B cell (primary cell): ENCODE measurements around the gene KCNS1. TPM values are rescaled to one million over a fixed set of nuclear protein-coding genes. Genes with fewer than 3 reads are reported as not detected.

Source experiments
- ATAC-seq: fragments of 200-7000 bp; cut with Tn5 transposase; one replicate; pipeline ENCODE4 v1.10.0; 2021; ENCODE audit warnings: low read depth, mild to moderate bottlenecking, moderate number of reproducible peaks, moderate library complexity
- CTCF ChIA-PET: fragments of 350-600 bp; sonication (Branson Sonifier 250); formaldehyde crosslinking; loops from one replicate; lab custom pipeline; 2021; ENCODE audit warnings: antibody characterized with exemption, inconsistent platforms; lab: Charles Lee
- POLR2A ChIA-PET: fragments of 350-600 bp; sonication (Branson Sonifier 250); formaldehyde crosslinking; loops from one replicate; lab custom pipeline; 2021; ENCODE audit warnings: antibody characterized with exemption; lab: Charles Lee
- DNase-seq: peaks from one replicate; pipeline ENCODE4 v3.0.0; 2013
- H2AFZ ChIP-seq: 2 replicates; pipeline ENCODE4 v1.6.1; 2012; ENCODE audit warnings: mild to moderate bottlenecking, low read depth, low read length; ENCODE audit not compliant: insufficient read depth, poor library complexity, severe bottlenecking
- H3K27ac ChIP-seq, 2 donors: 1 replicate in 1 of 2; 2 replicates in 1 of 2; pipeline ENCODE4 v1.5.1; 2012 to 2013; ENCODE audit warnings: low read length in 2 of 2, mild to moderate bottlenecking in 2 of 2, moderate library complexity in 1 of 2
- H3K27me3 ChIP-seq, 4 experiments: fragments of 200-600 bp in 1 of 4; sonication (generic) in 1 of 4; replicated peaks in 1 of 4; 1 replicate in 2 of 4; 2 replicates in 2 of 4; pipeline versions ENCODE4 v1.6.1 to v1.7.0; 2013 to 2016; ENCODE audit warnings: low read length in 3 of 4, mild to moderate bottlenecking in 2 of 4, mixed read lengths in 1 of 4, moderate library complexity in 1 of 4; ENCODE audit not compliant: insufficient read depth in 4 of 4, control insufficient read depth in 3 of 4; ENCODE audit errors: control extremely low read depth in 1 of 4
- H3K36me3 ChIP-seq, 2 experiments: replicated peaks in 1 of 2; 1 replicate in 1 of 2; 2 replicates in 1 of 2; pipeline versions ENCODE4 v1.6.1 to v1.7.1; 2013; ENCODE audit warnings: low read length in 1 of 2; ENCODE audit not compliant: insufficient read depth in 2 of 2, control insufficient read depth in 1 of 2; ENCODE audit errors: control extremely low read depth in 1 of 2, extremely low read depth in 1 of 2
- H3K4me1 ChIP-seq, 2 donors: fragments of 200-600 bp in 1 of 2; sonication (generic) in 1 of 2; 1 replicate in 1 of 2; 2 replicates in 1 of 2; pipeline versions ENCODE4 v1.5.1 to v1.6.1; 2013 to 2017; ENCODE audit warnings: low read length in 2 of 2; ENCODE audit not compliant: control insufficient read depth in 2 of 2, insufficient read depth in 2 of 2
- H3K4me2 ChIP-seq: replicated peaks from 2 replicates; pipeline ENCODE3; 2012; ENCODE audit warnings: mild to moderate bottlenecking, low read depth, low read length; ENCODE audit not compliant: poor library complexity, severe bottlenecking
- H3K4me3 ChIP-seq, 5 experiments: fragments of 200-600 bp in 1 of 5; sonication (generic) in 1 of 5; 1 replicate in 3 of 5; 2 replicates in 2 of 5; pipeline versions ENCODE4 v1.5.1 to v1.7.0; 2011 to 2016; ENCODE audit warnings: low read length in 4 of 5, mild to moderate bottlenecking in 4 of 5, low read depth in 2 of 5, control low read depth in 1 of 5, moderate library complexity in 1 of 5; ENCODE audit not compliant: insufficient read depth in 1 of 5; ENCODE audit errors: control extremely low read depth in 1 of 5, extremely low read depth in 1 of 5
- H3K79me2 ChIP-seq: fragments of 200-600 bp; sonication (generic); one replicate; pipeline ENCODE4 v1.6.0; 2016; ENCODE audit warnings: low read length; ENCODE audit not compliant: control insufficient read depth, insufficient read depth
- H3K9ac ChIP-seq: fragments of 200-600 bp; sonication (generic); 2 replicates; pipeline ENCODE4 v1.6.1; 2017; ENCODE audit warnings: mild to moderate bottlenecking, low read length, moderate library complexity
- H3K9me3 ChIP-seq, 3 donors: one replicate each; pipeline versions ENCODE4 v1.6.1 to v1.7.1; 2013; ENCODE audit warnings: low read length in 2 of 3; ENCODE audit not compliant: control insufficient read depth in 2 of 3, insufficient read depth in 1 of 3; ENCODE audit errors: control extremely low read depth in 1 of 3
- H4K20me1 ChIP-seq: 2 replicates; pipeline ENCODE4 v1.6.0; 2012; ENCODE audit warnings: mild to moderate bottlenecking, low read length; ENCODE audit not compliant: insufficient read depth, control insufficient read depth, poor library complexity, severe bottlenecking
- H3K27ac Mint-ChIP-seq: one replicate; pipeline ENCODE4 v1.8.0; 2021; ENCODE audit warnings: mixed read lengths
- H3K27me3 Mint-ChIP-seq: one replicate; pipeline ENCODE4 v1.8.0; 2021; ENCODE audit warnings: mixed read lengths
- H3K4me1 Mint-ChIP-seq: one replicate; pipeline ENCODE4 v1.8.0; 2021; ENCODE audit warnings: mixed read lengths
- H3K4me3 Mint-ChIP-seq: one replicate; pipeline ENCODE4 v1.8.0; 2021; ENCODE audit warnings: mixed read lengths
- H3K9me3 Mint-ChIP-seq: one replicate; pipeline ENCODE4 v1.8.0; 2022; ENCODE audit warnings: mixed read lengths; ENCODE audit not compliant: insufficient read depth
- CTCF ChIP-seq: fragments of 200-600 bp; IDR thresholded peaks from one replicate; pipeline ENCODE4 v1.8.0; 2022; ENCODE audit warnings: antibody characterized with exemption, mild to moderate bottlenecking
- EZH2 ChIP-seq: IDR thresholded peaks from 2 replicates; pipeline ENCODE4 v1.6.1; 2012; ENCODE audit warnings: borderline replicate concordance, low read depth, mild to moderate bottlenecking, moderate library complexity, low read length; ENCODE audit not compliant: insufficient read depth, poor library complexity, severe bottlenecking
- WGBS: methylation state at CpG from one replicate; pipeline ENCODE4 v1.1.5; 2013; ENCODE audit warnings: missing lambda C conversion rate; ENCODE audit not compliant: insufficient coverage; 5-methylcytosine and 5-hydroxymethylcytosine counted together
- intact Hi-C: fragments of 100-400 bp; cut with micrococcal nuclease; formaldehyde crosslinking; loops from one replicate; pipeline ENCODE4 v1.10.0; 2022
- polyA minus RNA-seq: library from RNA; depleted of rRNA, polyadenylated mRNA; stranded (reverse); fragments of >200 nt; gene quantifications from 2 replicates; pipeline ENCODE4 v1.2.3, GENCODE V29; 2012
- polyA plus RNA-seq: library from polyadenylated mRNA; depleted of rRNA; stranded (reverse); fragments of >200 nt; gene quantifications from 2 replicates; pipeline ENCODE4 v1.2.3, GENCODE V29; 2012
- total RNA-seq, 2 donors: library from RNA; stranded (reverse); fragments of 120-200 nt in 1 of 2; gene quantifications; 1 replicate in 1 of 2; 2 replicates in 1 of 2; pipeline versions ENCODE4 v1.2.3 to v1.2.4, GENCODE V29; 2013 to 2022

Gene KCNS1
- total RNA-seq, result not detected in 2 replicates
- 0.05 TPM for total RNA-seq (2013)
- polyA plus RNA-seq, result 0.04 TPM in 1 of 2 replicates, not detected in the other
- polyA minus RNA-seq, result 0.14 TPM in 1 of 2 replicates, not detected in the other

DNA sequence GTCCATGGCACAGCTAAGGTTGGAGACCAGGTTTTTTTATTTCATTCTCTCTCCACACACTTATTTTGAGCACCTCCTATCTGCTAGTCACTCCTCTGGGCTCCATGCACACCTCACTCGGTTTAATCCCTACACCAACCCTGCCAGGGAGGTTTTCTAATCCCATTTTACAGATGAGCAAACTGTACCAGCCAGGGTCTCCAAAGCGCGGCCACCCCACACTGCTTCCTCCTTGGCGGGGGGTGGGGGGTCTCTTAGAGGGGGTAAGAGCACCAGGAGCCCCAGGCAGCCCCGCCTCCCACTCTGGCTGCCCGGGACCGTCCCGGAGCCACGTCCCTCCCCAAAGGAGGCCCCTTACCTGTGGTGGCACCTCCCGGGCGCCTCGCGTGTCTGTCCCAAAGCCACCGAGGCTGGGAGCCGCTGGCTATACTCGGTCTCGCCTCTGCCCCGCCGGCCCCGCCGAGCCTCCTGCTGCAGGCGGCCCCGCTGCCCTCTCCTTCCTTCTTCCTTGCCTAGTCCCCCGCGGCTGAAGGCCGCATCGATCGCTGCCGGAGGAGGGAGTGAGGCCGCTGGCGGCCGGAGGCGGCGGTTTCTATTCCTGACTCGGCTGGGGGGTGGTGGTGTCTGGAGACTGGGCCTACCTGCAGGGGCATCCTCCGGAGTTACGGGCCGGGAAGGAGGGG lies at the start of gene KCNS1:
TSS of gene KCNS1 (minus strand) at position 565 of the 683 bp plus-strand sequence. CDS start 1,891 bp downstream, outside the sequence.
- no peak for TF ChIP-seq EZH2
- TF ChIP-seq CTCF, result no peak
- no peaks in the 10 kb centered on the region for H3K9me3 Mint-ChIP-seq
- H3K4me1 Mint-ChIP-seq, result peaks cover 18% of the 10 kb centered on the region
- peaks cover 0 to 60% (median 31%) of the 10 kb centered on the region in 4 experiments for H3K27me3 ChIP-seq
- H3K36me3 ChIP-seq, result no peaks in the 10 kb centered on the region
- H3K79me2 ChIP-seq, result no peaks in the 10 kb centered on the region
- peak within 1 kb of the TSS; percentile 35 for H3K4me3 Mint-ChIP-seq
- peaks cover 19 to 22% of the 10 kb centered on the region in 2 donors for H3K4me1 ChIP-seq
- ATAC-seq, result no peak
- H4K20me1 ChIP-seq, result no peaks in the 10 kb centered on the region
- no peak for DNase-seq
- intact Hi-C loops, result no loop called here
- peaks cover 0 to 8% (median 0%) of the 10 kb centered on the region in 3 donors for H3K9me3 ChIP-seq
- H3K9ac ChIP-seq, result no peak within 1 kb of the TSS
- H3K27ac ChIP-seq, result no peak within 1 kb of the TSS
- POLR2A ChIA-PET, result no interaction called here
- H3K27ac Mint-ChIP-seq, result no peak within 1 kb of the TSS
- H3K4me3 ChIP-seq, result peak within 1 kb of the TSS in 1 of 5 experiments; percentile 5
- H3K27me3 Mint-ChIP-seq, result peaks cover 57% of the 10 kb centered on the region
- peak within 1 kb of the TSS; percentile 59 for H3K4me2 ChIP-seq
- WGBS, result 6% methylated on average over 30 of the region's 38 CpGs
- peak within 1 kb of the TSS; percentile 26 for H2AFZ ChIP-seq
- CTCF ChIA-PET, result interaction anchor here (1.0 to 1.5 kb wide), 6 partner anchors 9 to 670 kb away, joined by 3 to 11 read pairs (median 6); no protein-coding TSS in a partner anchor

- H3K9me3 ChIP-seq, result no peaks in the 10 kb centered on the region
- H3K27ac ChIP-seq, result no peak overlapping the region
- ATAC-seq (no peak), DNase-seq (no peak)
- no peak overlapping the region for H2AFZ ChIP-seq
- POLR2A ChIA-PET, result no interaction called here
- H3K27me3 ChIP-seq, result peaks cover 0 to 10% (median 10%) of the 10 kb centered on the region in 4 experiments
- intact Hi-C loops, result no loop called here
- no peak overlapping the region for H3K9ac ChIP-seq
- H3K4me3 Mint-ChIP-seq, result no peak overlapping the region
- H4K20me1 ChIP-seq, result no peaks in the 10 kb centered on the region
- H3K79me2 ChIP-seq, result no peaks in the 10 kb centered on the region
- CTCF ChIA-PET, result no interaction called here
- no peaks in the 10 kb centered on the region for H3K36me3 ChIP-seq
- peaks cover 5% of the 10 kb centered on the region for H3K4me1 Mint-ChIP-seq
- no peak overlapping the region for H3K4me2 ChIP-seq
- H3K9me3 Mint-ChIP-seq, result no peaks in the 10 kb centered on the region
- TF ChIP-seq CTCF (no peak), EZH2 (no peak)
- no peak overlapping the region for H3K4me3 ChIP-seq
- 83% methylated on average over 2 of the region's 3 CpGs for WGBS
- H3K4me1 ChIP-seq, result peaks cover 0 to 7% of the 10 kb centered on the region in 2 donors
- H3K27me3 Mint-ChIP-seq, result peaks cover 48% of the 10 kb centered on the region
- H3K27ac Mint-ChIP-seq, result no peak overlapping the region
Observed at GRCh38 chr20:45149062-45149461, 48.1 kb upstream of the KCNS1 start.
